NCI-H748 (cell line): Measurements from ENCODE around the gene PXDN.
"Not testable (repeated sequence)": the region's sequence is repeated elsewhere in the genome, so short reads cannot be mapped to it uniquely, and the experiment has no call there.

ENCODE experiments used
- DNase-seq: peaks from one replicate; lab custom pipeline; 2025; ENCODE audit not compliant: unreplicated experiment; lab: John Stamatoyannopoulos, UW

Gene PXDN

DNA sequence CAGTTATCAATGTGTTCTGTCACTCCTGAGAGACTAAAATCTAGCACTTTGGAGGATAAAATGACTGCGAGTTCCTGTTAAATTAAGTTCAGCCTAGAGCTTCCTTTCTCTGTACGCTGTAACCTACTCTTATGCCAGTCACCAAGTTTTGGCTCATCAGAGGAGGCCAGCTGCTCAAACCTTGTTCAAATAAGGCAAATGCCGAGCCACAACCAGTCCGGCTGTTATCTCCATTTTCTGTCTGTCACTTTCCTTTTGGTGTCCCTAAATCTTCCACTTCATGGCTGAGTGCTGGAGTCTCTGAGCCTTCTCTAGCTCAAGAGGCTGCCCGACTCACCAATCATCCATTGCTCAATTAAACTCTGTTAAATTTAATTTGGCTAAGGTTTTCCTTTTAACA lies 33.5 kb upstream of the PXDN start:
- no peak for DNase-seq

DNA sequence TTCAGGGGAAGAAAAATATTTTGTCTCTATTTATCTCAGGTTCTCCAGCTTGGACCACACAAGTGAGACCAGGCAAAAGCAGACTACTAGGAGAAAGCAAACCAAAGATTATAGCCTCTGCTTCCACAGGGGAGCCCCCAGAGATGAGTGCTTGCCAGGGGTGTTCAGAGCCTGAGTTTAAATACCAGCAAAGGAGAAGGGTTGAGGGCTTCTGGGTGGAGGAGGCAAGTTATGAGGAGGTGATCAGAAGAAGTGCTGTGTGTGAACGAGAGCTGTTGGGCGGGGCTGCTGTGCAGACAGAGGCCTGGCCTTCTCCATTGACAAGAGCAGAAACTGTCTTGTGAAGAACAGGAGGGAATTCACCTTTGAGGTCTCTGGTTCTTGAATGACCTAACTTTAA lies 32.8 kb upstream of the PXDN start:
- DNase-seq, result no peak

DNA sequence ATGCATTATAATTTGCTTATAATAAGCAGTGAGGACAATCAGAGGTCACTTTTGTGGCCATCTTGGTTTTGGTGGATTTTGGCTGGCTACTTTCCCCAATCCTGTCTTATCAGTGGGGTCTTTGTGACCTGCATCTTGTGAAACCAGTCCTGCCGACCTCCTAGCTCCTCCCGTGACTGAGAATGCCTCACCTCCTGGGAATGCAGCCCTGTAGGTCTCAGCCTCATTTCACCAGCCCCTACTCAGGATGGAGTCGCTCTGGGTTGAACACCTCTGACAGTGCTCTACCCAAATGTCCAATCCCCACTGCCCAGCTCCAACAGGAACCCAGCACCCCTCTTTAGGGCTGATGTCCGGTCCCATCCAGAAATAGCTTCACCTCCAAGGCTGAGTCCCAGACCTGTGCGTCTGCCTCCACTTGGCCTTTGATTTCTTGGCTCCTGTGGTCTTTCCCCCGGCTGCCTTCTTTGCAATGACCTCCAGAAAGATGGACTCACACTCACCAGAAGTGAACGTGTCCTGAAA lies 31.3 kb upstream of the PXDN start:
- no peak for DNase-seq

DNA sequence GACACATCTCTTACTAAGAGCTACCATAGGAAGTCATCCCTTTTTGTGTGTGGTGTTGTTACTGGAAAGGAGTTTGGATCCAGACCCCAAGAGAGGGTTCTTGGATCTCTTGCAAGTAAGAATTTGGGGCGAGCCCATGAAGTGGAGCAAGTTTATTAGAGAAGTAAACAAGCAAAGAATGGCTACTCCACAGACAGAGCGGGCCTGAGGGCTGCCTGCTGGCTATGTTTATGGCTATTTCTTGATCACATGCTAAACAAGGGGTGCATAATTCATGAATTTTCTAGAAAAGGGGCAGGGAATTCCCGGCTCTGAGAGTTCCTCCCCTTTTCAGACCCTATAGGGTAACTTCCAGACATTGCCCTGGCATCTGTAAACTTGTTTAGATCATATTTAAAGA lies 30.6 kb upstream of the PXDN start:
- DNase-seq, result no peak

DNA sequence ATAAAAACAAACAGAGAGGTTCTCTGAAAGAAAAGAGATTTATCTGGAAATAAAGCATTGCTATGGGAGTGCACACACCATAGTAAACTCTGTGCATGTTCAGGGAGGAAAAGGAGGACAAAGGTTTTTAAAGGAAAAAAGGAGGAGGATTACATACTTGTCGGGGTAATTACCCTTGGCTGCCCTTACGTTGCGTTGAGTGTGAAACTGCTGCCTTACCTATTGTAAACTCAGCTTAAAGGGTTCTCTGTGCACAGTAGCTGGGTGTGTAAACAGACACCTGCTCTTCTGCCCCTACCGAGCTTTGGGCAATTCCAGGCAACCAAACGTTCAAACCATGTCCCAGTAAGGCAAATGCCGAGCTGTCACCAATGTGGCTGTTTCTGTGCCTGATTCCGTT lies 29.6 kb upstream of the PXDN start:
- DNase-seq, result peak; percentile 45

DNA sequence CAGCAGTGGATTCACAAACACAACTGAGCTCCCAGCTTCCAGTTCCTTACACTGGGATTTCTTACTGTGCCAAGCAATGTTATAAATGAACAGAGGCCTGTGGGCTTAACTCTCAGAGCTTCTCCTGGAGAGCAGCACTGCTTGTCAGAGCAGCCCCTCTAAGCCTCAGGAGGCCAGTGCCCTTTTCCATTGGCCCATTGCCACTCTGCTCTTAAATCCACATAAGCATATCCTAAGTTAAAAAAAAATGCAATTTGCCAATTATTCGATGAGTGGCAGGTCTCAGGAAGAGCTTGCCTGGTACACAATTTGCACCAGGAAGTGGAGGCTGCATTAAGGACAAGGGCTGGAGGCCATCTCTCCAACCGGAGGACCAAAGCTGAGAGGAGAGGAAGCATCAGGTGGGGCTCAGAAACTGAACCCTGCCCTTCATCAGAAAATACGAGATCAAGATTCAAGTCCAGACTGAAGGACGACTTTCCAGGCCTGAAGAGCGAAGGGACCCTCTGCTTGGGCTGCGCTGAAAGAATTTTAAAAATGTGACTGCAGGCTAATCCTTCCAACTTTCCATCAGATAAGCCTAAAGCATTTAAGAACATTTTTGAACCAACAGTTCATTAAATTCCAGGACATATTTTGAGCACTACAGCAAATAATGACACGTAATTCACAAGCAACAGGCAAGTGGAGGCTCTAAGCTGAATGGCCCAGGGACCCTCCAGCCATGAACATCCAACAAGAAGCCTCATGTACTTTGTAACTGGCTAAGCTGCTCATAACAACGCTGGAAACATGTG lies 28.4 kb upstream of the PXDN start:
- no peak for DNase-seq

DNA sequence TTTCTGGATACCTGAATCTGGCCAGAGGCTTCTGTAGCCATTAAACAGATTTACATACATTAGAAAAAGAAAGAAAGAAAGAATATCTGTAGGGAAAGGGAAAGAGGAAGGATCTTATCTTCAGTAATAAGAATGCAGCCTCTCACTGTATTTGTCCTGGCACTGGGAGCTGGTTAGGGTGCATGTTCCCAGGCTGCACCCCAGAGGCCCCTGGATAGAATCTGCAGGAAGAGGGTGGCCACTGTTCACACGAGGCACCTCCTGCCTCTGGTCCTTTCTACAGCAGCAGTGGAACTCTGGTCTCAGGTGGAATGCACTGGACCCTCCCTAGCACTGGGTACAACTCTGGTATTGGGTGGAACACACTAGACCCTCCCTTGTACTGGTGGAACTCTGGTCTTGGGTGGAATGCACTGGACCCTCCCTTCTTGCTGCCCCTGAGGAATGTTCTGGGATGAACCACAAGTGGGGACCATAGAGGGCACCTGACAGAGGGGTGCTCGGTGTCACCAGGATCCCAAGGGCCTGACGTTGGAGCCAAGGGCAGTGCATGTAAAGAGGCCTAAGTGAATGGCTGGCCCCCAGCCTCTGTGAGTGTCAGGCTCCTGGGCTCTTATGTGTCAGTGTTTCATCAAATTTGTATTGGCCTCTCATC lies 27.4 kb upstream of the PXDN start:
- DNase-seq, result no peak

DNA sequence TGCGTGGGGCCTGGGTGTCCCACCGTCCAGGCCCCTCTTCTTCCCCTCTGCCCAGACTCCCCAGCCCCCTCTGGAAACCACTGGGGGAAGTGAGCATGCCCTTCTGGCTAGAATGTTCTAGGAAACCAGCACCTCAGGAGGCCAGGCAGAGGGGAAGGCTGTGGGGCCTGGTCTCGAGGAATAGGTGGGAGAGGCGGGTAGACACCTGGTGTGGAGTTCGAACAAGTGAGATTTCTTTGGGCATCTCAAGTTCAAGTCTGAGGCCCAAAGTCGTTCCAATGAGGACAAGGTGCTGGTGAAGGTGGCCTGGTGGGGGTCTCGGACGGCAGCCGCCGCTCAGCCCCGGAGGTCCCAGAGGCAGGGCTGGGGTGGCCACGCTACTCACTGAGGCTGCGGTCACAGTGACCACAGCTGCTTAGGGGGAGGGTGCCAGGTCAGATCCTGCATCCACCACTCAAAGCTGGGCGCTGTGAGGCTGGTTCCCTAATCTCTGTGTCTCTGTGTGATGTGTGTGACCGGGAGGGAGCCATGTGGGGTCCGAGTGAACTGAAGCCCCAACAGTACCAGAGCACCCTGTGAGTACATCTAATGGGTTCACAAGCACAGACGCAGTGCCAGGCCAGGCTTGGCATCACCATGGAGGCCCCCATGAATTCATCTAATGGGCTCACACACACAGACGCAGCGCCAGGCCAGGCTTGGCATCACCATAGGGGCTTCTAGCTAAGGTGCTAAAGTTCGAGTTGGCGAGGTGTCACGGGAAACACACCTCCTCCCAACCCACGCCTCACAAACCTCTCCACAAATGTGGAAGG lies 26.5 kb upstream of the PXDN start:
- DNase-seq, result no peak

DNA sequence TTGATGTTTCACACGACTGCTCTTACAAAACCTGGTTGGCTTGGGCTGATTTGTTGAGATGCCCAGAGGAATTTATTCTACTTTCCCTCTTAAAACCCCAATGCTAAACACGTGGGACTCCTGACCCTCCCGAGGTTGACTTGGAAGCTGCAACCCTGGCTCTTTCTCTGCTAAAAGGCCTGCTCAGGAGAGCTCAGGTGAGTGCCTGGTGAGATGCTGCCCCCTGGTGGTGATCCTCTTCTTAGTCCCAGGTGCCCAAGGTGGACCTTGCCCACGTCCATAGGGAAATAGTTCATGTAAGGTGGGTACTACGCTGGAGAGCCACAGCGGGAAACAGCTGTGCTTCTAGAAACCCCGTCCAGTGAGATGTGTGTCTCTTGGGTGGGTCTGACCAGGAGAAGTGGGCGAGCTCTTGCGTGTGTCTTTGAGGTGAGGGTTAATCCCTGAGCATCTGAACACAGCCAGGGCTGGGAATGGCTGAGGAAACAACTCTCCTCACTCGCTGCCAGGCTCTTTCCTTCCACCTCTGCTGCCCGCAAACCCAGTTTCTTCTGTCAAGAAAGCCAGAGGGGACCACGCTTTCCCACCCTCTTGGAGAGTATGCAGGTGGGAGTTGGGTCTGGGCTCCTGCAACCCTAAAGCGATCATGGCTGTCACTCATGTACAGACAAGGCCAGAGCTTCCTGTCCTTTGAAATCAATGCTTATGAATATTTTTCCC lies 25.5 kb upstream of the PXDN start:
- DNase-seq, result peak; percentile 79

DNA sequence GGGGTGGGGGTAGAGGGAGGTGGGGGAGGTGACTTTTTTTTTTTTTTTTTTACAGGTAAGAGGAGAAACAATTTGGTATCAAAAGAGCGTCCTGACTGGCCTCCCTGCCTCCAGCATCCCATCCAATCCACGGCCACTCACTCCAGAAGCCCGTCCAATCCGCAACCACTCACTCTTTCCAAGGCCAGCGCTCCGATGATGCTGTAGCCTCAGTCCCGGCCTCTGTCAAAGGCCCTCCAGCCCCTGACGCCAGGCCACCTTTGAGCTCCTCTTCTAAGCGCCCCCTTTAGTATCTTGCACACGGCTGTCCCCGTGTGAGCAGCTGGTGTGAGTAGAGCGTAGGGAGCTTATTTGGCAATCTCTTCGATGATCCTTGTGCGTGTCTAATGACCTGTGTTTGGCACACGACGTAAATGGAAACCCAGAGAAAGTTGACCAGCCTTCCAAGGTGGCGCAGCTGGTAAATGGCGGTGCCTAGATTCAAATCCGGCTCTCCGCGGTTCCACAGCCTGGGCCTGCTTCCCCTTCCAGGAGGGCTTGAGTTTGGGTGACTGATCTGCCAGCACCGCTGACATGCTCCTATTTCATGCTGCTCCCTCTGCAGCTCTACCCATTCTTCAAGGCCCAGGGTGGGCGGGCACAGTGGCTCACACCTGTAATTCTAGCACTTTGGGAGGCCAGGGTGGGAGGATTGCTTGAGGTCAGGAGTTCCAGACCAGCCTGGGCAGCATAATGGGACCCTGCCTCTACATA lies 23.8 kb upstream of the PXDN start:
- no peak for DNase-seq

DNA sequence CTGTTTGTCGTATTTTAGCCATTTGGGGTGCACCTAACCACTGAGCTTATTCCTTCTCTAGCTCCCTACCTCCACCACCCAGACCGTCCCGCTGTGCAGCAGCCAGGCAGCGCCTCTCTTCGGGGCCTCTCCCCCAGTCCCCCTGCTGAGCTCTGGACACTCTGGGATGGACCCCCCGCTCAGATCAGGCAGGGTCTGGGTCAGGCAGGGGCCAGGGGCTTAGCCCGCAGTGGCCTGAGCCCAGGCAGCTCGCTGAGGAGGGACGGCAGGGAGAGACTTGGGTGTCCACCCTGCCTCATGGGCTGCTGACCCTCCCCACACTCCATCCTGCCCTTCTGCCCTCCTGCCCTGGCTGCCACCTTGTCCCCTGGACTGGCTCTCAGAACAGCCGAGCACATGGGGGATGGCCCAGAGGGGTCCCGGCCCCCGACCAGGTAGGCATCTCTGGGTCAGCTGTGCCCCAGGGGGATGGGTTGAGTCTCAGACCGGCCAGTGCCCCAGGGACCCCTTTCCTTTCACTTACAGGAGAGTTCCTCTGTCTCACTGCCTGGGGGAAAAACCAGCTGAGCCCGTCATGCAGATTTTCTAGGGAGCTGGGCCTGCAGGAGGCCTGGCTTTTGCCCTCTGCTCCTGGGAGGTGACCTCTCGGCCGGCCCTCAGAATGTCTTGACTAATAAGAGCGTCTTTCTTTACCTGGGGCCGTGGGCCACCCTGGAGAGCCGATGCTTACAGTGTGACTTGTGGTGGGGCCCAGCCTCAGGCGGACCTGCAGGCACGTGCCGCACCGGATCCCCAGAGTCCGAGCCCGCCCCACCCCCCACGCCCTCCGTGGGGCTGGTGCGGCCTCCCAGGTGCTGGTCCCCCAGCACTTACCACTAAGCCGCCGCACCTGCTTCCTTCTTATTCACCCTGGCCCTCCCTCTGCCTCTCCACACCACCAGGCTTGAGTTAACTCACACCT lies 22.8 kb upstream of the PXDN start:
- no peak for DNase-seq

DNA sequence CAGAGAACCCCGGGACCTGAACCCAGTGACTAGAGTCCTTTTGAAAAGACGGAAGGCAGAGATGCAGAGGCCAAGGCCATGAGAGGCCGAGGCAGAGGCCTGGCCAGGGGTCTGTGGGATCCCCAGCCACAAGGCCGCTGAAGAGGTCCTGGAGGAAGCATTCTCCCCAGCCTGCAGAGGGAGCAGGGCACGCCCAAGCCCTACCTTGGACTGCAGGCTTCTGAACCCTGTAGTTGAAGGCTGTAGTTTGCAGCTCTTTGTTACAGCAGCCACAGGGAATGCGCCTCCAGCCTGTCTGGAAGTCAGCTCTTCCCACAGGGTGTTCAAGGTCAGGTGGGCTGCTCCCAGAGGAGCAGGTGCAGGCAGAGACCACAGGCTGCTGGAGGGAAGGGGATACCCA lies 22.1 kb upstream of the PXDN start:
- DNase-seq, result no peak

DNA sequence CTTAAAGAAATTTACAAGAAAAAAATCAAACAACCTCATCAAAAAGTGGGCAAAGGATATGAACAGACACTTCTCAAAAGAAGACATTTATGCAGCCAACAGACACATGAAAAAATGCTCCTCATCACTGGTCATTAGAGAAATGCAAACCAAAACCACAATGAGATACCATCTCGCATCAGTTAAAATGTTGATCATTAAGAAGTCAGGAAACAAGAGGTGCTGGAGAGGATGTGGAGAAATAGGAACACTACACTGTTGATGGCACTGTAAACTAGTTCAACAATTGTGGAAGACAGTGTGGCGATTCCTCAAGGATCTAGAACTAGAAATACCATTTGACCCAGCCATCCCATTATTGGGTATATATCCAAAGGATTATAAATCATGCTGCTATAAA lies 20.9 kb upstream of the PXDN start:
- DNase-seq, result not testable (repeated sequence)

DNA sequence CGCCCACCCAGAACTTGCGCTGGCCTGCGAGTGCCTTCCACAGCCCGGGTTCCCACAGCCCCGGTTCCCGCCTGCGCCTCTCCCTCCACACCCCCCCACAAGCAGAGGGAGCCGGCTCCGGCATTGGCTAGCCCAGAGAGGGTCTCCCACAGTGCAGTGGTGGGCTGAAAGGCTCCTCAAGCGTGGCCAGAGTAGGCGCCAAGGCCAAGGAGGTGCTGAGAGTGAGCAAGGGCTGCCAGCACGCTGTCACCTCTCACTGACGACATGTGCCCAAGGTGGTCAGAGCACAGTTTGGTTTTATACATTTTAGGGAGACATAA lies 15.3 kb upstream of the PXDN start:
- no peak for DNase-seq

DNA sequence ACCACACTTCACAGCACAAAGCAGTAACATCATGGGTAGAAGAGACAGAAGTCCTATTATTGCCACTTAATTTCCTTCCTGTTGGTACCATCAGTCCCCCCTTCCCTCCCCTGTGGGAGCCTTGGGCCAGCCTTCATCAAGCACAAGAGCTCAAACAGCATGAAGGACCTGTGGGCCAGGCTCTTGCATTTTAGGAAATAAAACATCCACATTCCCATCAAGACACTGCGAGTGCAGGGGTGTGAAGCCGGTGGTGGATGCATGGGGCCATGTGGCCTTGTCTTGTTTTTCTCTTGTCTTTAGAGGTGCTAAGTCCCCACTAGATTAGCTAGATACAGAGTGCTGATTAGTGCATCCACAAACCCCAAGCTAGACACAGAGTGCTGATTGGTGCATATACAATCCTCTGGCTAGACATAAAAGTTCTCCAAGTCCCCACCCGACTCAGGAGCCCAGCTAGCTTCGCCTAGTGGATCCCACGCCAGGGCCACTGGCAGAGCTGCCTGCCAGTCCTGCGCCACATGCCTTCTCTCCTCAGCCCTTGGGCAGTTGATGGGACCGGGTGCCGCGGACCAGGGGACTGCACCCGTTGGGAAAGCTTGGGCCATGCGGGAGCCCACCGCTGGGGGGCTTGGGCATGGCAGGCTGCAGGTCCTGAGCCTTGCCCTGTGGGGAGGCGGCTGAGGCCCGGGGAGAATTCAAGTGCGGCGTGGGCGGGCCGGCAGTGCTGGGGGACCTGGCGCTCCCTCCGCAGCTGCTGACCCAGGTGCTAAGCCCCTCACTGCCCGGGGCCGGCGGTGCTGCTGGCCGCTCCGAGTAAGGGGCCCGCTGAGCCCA lies 14.7 kb upstream of the PXDN start:
- no peak for DNase-seq

DNA sequence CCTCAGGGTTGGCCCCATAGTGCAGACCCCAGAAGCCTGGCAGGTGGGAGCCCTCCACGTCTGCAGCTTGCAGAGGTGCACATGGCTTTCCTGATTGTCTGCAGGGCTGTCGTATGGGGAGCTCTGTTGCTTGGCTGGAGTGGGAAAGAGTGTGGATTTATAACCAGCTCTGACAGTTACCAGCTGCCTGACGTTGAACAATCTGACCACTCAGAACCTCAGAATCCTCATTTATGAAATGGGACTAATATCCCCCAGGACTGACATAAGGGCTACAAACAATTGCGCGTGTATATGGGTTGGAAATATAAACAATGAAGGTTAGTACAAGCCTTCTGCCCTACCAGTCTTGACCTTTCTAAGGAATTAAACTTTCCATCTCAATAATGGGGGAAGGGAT lies 13.9 kb upstream of the PXDN start:
- DNase-seq, result no peak

DNA sequence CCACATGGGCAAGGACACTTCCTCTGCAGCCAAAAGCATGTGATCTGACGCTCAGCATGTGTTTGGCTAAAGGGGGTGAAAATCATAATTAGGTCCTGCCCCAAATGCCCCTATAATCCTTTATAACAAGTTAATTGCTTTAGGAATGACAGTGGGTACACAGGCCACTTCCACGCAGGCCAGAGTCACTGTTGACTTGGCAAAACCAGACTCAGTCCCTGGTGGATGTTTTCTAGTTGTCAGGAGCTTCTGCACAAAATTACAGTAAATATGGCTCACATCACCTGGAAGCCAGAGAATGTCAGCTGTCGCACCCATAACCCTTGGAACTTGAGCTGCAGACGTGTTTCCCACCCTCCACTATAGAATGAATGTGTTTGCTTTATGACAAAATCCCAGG lies 13.3 kb upstream of the PXDN start:
- DNase-seq, result no peak

DNA sequence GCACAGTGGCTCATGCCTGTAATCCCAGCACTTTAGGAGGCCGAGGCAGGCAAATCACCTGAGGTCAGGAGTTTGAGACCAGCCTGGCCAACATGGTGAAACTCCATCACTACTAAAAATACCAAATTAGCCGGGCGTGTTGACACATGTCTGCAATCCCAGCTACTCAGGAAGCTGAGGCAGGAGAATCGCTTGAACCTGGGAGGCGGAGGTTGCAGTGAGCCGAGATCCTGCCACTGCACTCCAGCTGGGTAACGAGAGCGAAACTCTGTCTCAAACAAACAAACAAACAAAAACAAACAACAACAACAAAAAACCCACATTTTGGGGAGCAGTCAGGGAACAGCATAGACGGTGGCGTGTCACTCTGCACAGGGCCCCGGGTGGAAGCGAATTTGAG lies 12.8 kb upstream of the PXDN start:
- not testable (repeated sequence) for DNase-seq

DNA sequence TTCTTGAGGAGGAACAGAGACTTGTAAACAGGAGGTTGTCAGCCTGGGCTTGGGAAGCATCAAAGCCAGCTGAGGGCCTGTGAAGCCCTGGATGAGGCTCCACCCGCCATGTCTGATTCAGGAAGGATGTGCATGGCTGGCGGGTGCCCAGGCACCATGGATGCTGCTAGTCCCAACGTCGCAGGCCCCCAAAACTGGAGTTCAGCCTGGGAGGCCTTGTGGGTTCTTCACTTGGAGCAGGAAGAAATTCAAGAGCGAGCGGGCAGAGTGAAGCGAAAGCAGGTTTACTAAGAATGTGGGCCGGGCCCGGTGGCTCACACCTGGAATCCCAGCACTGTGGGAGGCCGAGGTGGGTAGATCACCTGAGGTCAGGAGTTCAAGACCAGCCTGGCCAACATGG lies 12.1 kb upstream of the PXDN start:
- DNase-seq, result no peak
